Fibroblast of lung (primary cell): Measurements from ENCODE around the gene KIAA2012.

Experiments
- CTCF ChIP-seq, 2 donors: IDR thresholded peaks in 1 of 2; conservative IDR thresholded peaks in 1 of 2; 1 replicate in 1 of 2; 2 replicates in 1 of 2; pipeline ENCODE4 v1.5.1; 2011 to 2012; ENCODE audit warnings: low read length in 2 of 2, control low read depth in 1 of 2, inconsistent platforms in 1 of 2, low read depth in 1 of 2, mild to moderate bottlenecking in 1 of 2
- EZH2 ChIP-seq: IDR thresholded peaks from 2 replicates; pipeline ENCODE4 v1.5.1; 2012; ENCODE audit warnings: low read length, control low read depth, mild to moderate bottlenecking; ENCODE audit errors: missing control alignments

- TF ChIP-seq CTCF (conservative IDR thresholded peaks at IDR 0.05 in 1 of 2, IDR thresholded peaks at IDR 0.05 in 1 of 2; ENCODE audit: low read depth in 1 of 2, low read length in 2 of 2) (no peak), EZH2 (no peak)
Measured at GRCh38 chr2:202193305-202193704, 120.2 kb downstream of the KIAA2012 start.
